ENCODE measurements around the gene AKAP17A.
"Not testable (repeated sequence)": the region's sequence is repeated elsewhere in the genome, so short reads cannot be mapped to it uniquely, and the experiment has no call there.

GRCh38 chrX:1564077-1564476, 27.3 kb upstream of the AKAP17A start:
- TF ChIP-seq CTCF (IDR thresholded peaks at IDR 0.05); ZFX (IDR thresholded peaks at IDR 0.05; ENCODE audit: borderline replicate concordance): not testable (repeated sequence)

Measured in 22Rv1 (cell line).